ENCODE measurements around the gene SEM1. TPM values are rescaled to one million over a fixed set of nuclear protein-coding genes. Genes with fewer than 3 reads are reported as not detected.

Gene SEM1
- total and polyA plus RNA-seq, 7 donors: 16.3 to 102 (median 37.0) TPM

DNA sequence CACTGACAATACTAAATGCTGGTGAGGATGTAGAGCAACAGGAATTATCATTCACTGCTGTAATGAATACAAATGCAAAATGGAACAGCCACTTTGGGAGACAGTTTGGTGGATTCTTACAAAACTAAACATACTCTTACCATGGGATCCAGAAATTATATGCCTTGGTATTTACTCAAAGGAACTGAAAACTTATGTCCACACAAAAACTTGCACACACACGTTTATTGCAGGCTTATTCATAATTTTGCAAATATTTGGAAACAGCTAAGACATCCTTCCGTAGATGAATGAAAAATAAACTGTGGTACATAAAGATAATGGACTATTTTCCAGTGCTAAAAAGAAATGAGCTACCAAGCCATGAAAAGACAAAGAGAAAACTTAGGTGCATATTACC lies 69.6 kb downstream of the SEM1 start:
- WGBS, 2 donors: 52 to 77% methylated on average over 2 of the region's 2 CpGs
- Histone ChIP-seq H3K27me3 (no peaks in the 10 kb centered on the region), H3K36me3 (no peaks in the 10 kb centered on the region), H3K4me1 (no peaks in the 10 kb centered on the region), H3K9me3 (no peaks in the 10 kb centered on the region), H3K4me3 (no peak overlapping the region), H3K27ac (no peak overlapping the region)
- TF ChIP-seq EP300 (IDR thresholded peaks at IDR 0.05): no peak
- TF ChIP-seq, protein P1, sequence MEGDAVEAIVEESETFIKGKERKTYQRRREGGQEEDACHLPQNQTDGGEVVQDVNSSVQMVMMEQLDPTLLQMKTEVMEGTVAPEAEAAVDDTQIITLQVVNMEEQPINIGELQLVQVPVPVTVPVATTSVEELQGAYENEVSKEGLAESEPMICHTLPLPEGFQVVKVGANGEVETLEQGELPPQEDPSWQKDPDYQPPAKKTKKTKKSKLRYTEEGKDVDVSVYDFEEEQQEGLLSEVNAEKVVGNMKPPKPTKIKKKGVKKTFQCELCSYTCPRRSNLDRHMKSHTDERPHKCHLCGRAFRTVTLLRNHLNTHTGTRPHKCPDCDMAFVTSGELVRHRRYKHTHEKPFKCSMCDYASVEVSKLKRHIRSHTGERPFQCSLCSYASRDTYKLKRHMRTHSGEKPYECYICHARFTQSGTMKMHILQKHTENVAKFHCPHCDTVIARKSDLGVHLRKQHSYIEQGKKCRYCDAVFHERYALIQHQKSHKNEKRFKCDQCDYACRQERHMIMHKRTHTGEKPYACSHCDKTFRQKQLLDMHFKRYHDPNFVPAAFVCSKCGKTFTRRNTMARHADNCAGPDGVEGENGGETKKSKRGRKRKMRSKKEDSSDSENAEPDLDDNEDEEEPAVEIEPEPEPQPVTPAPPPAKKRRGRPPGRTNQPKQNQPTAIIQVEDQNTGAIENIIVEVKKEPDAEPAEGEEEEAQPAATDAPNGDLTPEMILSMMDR (IDR thresholded peaks at IDR 0.05): no peak
- intact Hi-C loops (cut with DNase I): no loop called here
- no peak for DNase-seq

All from sigmoid colon (tissue), 7 donors.